GM18505 (cell line): Measurements from ENCODE around the gene TGFBR3L.

Source experiments
- ATAC-seq: cut with Tn5 transposase; IDR thresholded peaks from one replicate; pipeline ENCODE4 v1.9.1; 2021; ENCODE audit not compliant: unreplicated experiment
- POLR2A ChIP-seq: IDR thresholded peaks from 4 replicates; pipeline ENCODE4 v1.6.1; 2011; ENCODE audit warnings: borderline replicate concordance; ENCODE audit not compliant: insufficient read depth, insufficient read length; ENCODE audit errors: extremely low read depth

The TGFBR3L gene

GRCh38 chr19:7903244-7904073 is 11.2 kb upstream of the TGFBR3L start, which contains the start of gene MAP2K7:
Gene MAP2K7, plus strand, starts transcription at chr19:7903877. Its CDS starts 68 bp downstream, at chr19:7903945.
- peak; percentile 74 for ATAC-seq
- TF ChIP-seq POLR2A, result peak; percentile 89

- no peak for TF ChIP-seq POLR2A
- peak; percentile 33 for ATAC-seq
Observed at GRCh38 chr19:7904074-7905020, 10.3 kb upstream of the TGFBR3L start.

- TF ChIP-seq POLR2A, result no peak
- ATAC-seq, result no peak
Observed at GRCh38 chr19:7905268-7905667, 9.4 kb upstream of the TGFBR3L start.

- ATAC-seq, result no peak
- no peak for TF ChIP-seq POLR2A
Observed at GRCh38 chr19:7905859-7906258, 8.8 kb upstream of the TGFBR3L start.

GRCh38 chr19:7907122-7907521 is 7.5 kb upstream of the TGFBR3L start:
- TF ChIP-seq POLR2A, result no peak

GRCh38 chr19:7907544-7907943 is 7.1 kb upstream of the TGFBR3L start:
- ATAC-seq, result no peak
- TF ChIP-seq POLR2A, result no peak

More at GRCh38 chr19:7907122-7907521, 7.5 kb upstream of the TGFBR3L start:
- ATAC-seq, result no peak

GRCh38 chr19:7908078-7908699 is 6.4 kb upstream of the TGFBR3L start:
- TF ChIP-seq POLR2A, result no peak
- no peak for ATAC-seq

- ATAC-seq, result no peak
Observed at GRCh38 chr19:7908742-7909461, 5.7 kb upstream of the TGFBR3L start.

GRCh38 chr19:7909471-7910067 is 5.1 kb upstream of the TGFBR3L start:
- no peak for ATAC-seq
- TF ChIP-seq POLR2A, result no peak

More at GRCh38 chr19:7908742-7909461, 5.7 kb upstream of the TGFBR3L start:
- no peak for TF ChIP-seq POLR2A

- TF ChIP-seq POLR2A, result no peak
- no peak for ATAC-seq
Observed at GRCh38 chr19:7910321-7911161, 4.1 kb upstream of the TGFBR3L start.

- no peak for ATAC-seq
- TF ChIP-seq POLR2A, result no peak
Observed at GRCh38 chr19:7911508-7912143, 3.0 kb upstream of the TGFBR3L start.

GRCh38 chr19:7912144-7912696 is 2.4 kb upstream of the TGFBR3L start:
- ATAC-seq, result no peak
- no peak for TF ChIP-seq POLR2A
